ENCODE results near the gene AKNA.
"Not testable (repeated sequence)": the region's sequence is repeated elsewhere in the genome, so short reads cannot be mapped to it uniquely, and the experiment has no call there.

AKNA gene

DNA sequence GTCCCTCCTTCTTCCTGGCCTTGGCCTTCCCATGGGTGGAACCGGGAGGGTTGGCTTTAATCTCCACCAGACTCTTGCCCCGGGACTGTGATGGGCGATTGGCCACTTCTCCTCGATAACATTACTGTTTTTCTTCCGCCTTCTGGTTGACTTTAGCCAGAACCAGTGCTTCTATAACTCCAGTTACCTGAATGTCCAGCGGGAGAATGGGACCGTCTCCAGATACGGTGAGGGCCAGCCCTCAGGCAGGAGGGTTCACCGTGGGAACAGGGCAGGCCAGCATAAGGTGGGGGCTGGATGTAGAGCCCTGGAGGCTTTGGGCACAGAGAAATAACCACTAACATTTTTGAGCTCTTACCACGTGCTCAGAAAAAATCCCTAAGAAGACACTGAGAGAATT lies 57.1 kb downstream of the AKNA start:
- no peak for TF ChIP-seq POLR2A (IDR thresholded peaks at IDR 0.05; ENCODE audit: low read depth, low read length)
- no peak for DNase-seq (ENCODE audit: insufficient read length, low spot score)
- FAIRE-seq, result no peak

- FAIRE-seq; DNase-seq (ENCODE audit: insufficient read length, low spot score): not testable (repeated sequence)
These were observed 58.2 kb downstream of the AKNA start, which contains the start of gene ORM2 for GRCh38 chr9:114329625-114330022. Gene ORM2, plus strand, starts transcription at chr9:114329869. Its CDS starts 36 bp downstream, at chr9:114329905.

GRCh38 chr9:114328937-114329624 lies 58.7 kb downstream of the AKNA start:
- not testable (repeated sequence) for DNase-seq (ENCODE audit: insufficient read length, low spot score); FAIRE-seq

DNA sequence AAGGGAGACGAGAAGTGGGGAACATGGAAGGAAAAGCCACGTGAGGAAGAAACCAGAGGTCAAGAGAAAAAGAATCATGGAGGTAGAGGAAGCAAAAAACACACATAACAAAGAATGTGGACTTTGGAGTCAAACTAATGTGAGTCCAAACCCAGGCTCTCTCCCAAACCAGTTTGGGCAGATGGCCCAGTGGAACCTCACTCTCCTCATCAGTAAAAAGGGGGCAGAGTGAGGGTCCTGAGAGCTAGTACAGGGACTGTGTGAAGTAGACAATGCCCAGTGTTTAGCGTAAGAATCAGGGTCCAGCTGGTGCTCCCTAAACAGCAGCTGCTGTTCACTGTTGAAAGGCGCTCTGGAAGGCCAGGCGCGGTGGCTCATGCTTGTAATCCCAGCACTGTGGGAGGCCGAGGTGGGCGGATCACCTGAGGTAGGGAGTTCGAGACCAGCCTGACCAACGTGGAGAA lies 59.4 kb downstream of the AKNA start:
- DNase-seq (ENCODE audit: insufficient read length, low spot score); FAIRE-seq: not testable (repeated sequence)

DNA sequence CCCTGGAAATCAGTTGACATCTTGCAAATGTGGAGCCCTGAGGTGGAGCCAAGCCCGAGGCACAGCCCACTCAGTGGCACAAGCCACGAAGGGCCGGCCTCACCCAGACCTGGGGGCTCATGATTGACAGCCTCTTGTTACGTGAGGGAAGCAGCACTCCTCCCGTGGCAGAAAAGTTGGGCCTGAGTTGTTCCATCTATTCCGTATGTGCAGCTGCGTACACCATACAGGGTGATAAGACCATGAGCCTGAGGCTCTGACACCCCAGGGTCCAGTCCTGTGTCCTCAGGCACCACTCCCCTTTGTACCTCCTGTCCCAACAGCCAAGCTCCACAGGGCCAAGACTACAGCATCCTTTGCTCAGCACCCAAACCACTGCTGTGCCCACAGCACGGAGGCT lies 60.0 kb downstream of the AKNA start:
- DNase-seq (ENCODE audit: insufficient read length, low spot score) (no peak), FAIRE-seq (no peak)
- no peak for TF ChIP-seq POLR2A (IDR thresholded peaks at IDR 0.05; ENCODE audit: low read depth, low read length)

DNA sequence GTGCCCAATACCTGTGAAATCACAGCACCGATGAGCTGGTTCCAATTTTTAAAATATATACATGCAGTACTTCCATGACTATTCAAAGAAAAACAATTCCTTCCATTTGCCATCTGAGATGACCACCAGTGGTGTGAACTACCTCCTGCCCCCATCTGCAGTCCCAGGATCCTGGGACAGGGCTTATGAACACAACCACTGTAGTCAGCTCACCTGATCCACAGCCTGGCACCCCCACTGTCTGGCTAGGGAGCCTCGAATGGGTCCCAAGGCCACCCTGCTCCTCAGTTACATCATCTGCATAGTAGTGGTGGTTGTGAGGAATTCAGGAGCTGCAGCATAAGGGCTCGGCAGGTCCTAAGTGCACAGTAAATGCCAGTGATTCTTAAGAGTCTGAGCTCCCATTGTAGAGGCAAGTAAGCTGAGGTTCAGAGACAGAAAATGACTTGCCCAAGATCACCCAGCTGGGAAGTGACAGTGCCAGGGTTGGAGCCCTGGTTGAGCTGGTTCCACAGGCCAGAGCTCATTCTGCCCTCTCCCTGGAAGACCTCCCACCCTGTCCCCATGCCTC lies 62.0 kb downstream of the AKNA start:
- not testable (repeated sequence) for FAIRE-seq; DNase-seq (ENCODE audit: insufficient read length, low spot score)

- not testable (repeated sequence) for DNase-seq (ENCODE audit: insufficient read length, low spot score)
These were observed 62.8 kb downstream of the AKNA start for GRCh38 chr9:114324965-114325364.

GRCh38 chr9:114324492-114324891 lies 63.3 kb downstream of the AKNA start:
- FAIRE-seq (no peak), DNase-seq (ENCODE audit: insufficient read length, low spot score) (no peak)
- no peak for TF ChIP-seq POLR2A (IDR thresholded peaks at IDR 0.05; ENCODE audit: low read depth, low read length)

More at GRCh38 chr9:114324965-114325364, 62.8 kb downstream of the AKNA start:
- FAIRE-seq, result not testable (repeated sequence)

- not testable (repeated sequence) for FAIRE-seq; DNase-seq (ENCODE audit: insufficient read length, low spot score)
These were observed 63.9 kb downstream of the AKNA start for GRCh38 chr9:114323849-114324248.

GRCh38 chr9:114322831-114323531 lies 64.8 kb downstream of the AKNA start, which contains the start of gene ORM1:
Gene ORM1, plus strand, starts transcription at chr9:114323098. Its CDS starts 36 bp downstream, at chr9:114323134.
- FAIRE-seq, result not testable (repeated sequence)

GRCh38 chr9:114322160-114322818 lies 65.5 kb downstream of the AKNA start:
- FAIRE-seq; DNase-seq (ENCODE audit: insufficient read length, low spot score): not testable (repeated sequence)

More at GRCh38 chr9:114322831-114323531, 64.8 kb downstream of the AKNA start, which contains the start of gene ORM1:
- DNase-seq (ENCODE audit: insufficient read length, low spot score), result not testable (repeated sequence)

- TF ChIP-seq POLR2A (IDR thresholded peaks at IDR 0.05; ENCODE audit: low read depth, low read length), result no peak
- DNase-seq (ENCODE audit: insufficient read length, low spot score) (no peak), FAIRE-seq (no peak)
These were observed 66.0 kb downstream of the AKNA start for GRCh38 chr9:114321759-114322158.

DNA sequence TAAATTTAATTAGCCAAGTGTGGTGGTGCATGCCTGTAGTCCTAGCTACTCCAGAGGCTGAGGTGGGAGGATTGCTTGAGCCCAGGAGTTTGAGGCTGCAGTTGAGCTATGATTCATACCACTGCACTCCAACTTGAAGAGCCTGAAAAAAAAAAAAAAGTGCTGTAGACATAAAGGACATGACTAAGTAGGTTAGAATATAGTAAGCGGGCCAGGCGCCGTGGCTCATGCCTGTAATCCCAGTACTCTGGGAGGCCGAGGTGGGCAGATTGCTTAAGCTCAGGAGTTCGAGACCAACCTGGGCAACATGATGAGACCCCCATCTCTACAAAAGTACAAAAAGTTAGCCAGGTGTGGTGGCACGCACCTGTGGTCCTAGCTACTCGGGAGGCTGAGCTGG lies 67.1 kb downstream of the AKNA start:
- DNase-seq (ENCODE audit: insufficient read length, low spot score), result peak; percentile 33
- FAIRE-seq, result not testable (repeated sequence)

- FAIRE-seq, result no peak
- DNase-seq (ENCODE audit: insufficient read length, low spot score), result no peak
- no peak for TF ChIP-seq POLR2A (IDR thresholded peaks at IDR 0.05; ENCODE audit: low read depth, low read length)
These were observed 68.6 kb downstream of the AKNA start for GRCh38 chr9:114319147-114319546.
